Germinal center (tissue), 1 donor: ENCODE results near the gene EIF4H.
"Not testable (repeated sequence)": the region's sequence is repeated elsewhere in the genome, so short reads cannot be mapped to it uniquely, and the experiment has no call there.

Experiments used
- DNase-seq: peaks from one replicate; pipeline ENCODE4 v3.0.0; 2012; ENCODE audit warnings: mixed read lengths, low spot score

The EIF4H gene

GRCh38 chr7:74173866-74174605 lies at the start of gene EIF4H:
EIF4H (plus strand) TSS chr7:74174356; CDS start chr7:74174384, 28 bp downstream.
- DNase-seq, result peak; percentile 94

- no peak for DNase-seq
These were observed 47.8 kb upstream of the EIF4H start for GRCh38 chr7:74126220-74126880.

DNA sequence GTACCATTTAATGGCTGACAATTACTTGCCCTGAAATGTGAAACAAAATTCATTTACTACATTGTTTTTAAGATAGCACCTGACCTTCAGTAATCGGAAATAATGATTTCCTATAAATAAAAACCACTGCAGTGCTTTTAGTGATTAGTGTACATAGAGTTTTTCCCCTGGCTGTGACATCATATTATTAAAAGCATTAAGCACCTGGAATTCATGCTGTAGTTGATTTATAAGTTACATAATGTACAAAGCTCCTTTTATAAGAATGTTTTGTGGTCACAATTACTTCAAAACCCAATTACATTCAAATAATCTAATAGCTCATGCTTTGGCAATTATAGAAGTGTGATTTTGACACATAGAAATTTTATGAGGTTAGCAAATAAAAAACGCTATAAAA lies 44.3 kb upstream of the EIF4H start:
- no peak for DNase-seq

- no peak for DNase-seq
These were observed 43.6 kb upstream of the EIF4H start for GRCh38 chr7:74130518-74130917.

- no peak for DNase-seq
These were observed 40.0 kb upstream of the EIF4H start for GRCh38 chr7:74134117-74134620.

DNA sequence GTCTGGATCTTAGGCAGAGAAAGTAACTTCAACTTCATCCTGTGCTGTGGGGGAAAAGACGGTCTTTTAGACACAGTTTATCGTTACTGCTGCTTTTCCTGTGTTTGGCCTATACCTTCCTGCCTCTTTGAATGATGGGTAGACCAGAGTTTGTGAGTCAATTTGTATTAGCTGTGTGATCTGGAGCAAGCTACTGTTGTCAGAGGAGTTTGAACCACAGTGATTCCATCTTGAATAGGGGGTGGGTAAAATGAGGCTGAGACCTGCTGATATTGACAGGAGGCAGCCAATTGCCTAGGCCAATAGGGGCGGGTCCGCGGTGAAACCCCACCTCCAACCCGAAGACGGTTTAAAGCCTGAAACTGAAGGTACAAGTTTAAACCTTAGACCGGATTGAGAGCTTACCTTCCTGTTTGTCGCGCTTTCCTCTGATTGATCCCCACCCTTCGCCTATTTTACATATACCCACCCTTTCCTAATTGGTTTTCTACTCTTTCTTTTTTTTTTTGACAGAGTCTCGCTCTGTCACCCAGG lies 35.8 kb upstream of the EIF4H start:
- DNase-seq, result no peak

GRCh38 chr7:74138945-74139843 lies 35.0 kb upstream of the EIF4H start:
- DNase-seq, result no peak

- no peak for DNase-seq
These were observed 32.5 kb upstream of the EIF4H start for GRCh38 chr7:74141705-74142104.

- no peak for DNase-seq
These were observed 30.8 kb upstream of the EIF4H start for GRCh38 chr7:74143383-74143782.

DNA sequence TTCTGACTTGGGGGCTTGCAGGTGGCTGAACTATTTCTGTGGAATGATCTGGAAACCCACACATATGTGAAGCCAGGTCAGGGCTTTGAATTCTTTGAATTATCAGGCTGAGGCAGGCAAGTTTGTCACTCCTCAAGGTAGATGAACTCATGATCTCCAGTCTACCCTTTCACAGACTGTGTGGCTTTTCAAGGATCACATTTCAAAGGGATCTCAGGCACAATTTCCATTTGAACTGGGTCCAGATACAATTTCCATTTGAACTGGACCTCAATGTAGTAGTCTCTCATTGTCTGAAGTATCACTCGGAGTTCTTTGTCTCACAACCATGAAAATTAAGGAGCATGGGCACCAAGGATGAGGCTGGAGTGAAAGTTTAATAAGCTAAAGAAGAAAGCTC lies 25.7 kb upstream of the EIF4H start:
- DNase-seq, result no peak

- DNase-seq, result no peak
These were observed 25.1 kb upstream of the EIF4H start for GRCh38 chr7:74149071-74149470.

GRCh38 chr7:74149603-74150002 lies 24.6 kb upstream of the EIF4H start:
- DNase-seq, result no peak

GRCh38 chr7:74153736-74154135 lies 20.4 kb upstream of the EIF4H start:
- no peak for DNase-seq

DNA sequence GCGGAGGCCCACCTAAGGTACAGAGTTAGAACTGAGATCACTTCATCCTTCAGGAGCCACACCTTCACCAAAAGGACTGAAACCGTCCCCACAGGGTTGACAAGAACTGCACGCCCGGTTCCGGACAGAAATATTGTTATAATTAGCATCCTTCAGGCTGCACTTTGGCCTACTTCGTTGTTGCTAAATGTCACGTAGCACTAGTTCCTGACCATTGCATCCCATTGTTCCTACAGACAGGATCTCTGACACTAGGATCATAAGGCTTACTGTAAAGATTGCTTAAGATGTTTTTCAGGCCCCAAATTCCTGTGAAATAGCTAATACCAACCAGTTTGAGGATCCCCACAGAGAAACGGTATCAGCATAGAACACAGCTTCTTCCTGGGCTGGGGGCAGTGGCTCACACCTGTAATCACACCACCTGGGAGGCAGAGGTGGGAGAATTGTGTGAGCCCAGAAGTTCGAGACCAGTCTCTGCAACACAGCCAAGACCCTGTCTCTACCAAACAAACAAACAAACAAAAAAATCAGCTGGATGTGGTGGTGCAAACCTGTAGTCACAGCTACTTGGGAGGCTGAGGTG lies 18.3 kb upstream of the EIF4H start:
- DNase-seq, result no peak

DNA sequence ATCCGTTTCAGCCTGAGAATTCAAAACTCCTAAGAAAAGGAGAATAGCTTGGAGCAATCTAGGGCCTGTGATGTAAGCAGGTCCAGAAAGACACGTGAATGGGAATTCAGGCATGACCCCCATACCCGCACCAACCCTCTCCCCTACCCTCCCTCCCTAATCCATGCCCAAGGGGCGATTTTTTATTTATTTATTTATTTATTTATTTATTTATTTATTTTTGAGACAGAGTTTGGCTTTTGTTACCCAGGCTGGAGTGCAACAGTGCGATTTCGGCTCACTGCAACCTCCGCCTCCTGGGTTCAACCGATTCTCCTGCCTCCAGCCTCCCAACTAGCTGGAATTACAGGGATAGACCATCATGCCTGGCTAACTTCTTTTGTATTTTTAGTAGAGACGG lies 16.6 kb upstream of the EIF4H start:
- no peak for DNase-seq

GRCh38 chr7:74164985-74165456 lies 9.1 kb upstream of the EIF4H start:
- no peak for DNase-seq

DNA sequence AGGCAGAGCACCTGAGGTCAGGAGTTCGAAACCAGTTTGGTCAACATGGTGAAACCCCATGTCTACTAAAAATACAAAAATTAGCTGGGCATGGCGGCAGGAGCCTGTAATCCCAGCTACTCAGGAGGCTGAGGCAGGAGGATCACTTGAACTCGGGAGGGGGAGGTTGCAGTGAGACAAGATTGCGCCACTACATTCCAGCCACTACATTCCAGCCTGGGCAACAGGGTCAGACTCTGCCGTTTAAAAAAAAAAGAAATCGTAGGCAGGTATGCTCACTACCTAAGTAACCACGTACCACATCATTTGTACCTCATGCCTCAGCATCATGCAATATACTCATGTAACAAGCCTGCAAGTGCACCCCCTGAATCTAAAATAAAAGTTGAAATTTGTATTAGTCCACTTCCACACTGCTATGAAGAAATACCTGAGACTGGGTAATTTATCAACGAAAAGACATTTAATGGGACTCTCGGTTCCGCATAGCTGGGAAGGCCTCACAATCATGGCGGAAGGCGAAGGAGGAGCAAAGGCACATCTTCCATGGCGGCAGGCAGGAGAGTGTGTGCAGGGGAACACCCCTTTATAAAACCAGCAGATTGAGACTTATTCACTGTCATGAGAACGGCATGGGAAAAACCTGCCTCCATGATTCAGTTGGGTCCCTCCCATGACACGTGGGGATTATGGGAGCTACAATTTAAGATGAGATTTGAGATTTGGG lies 8.1 kb upstream of the EIF4H start:
- DNase-seq, result no peak

DNA sequence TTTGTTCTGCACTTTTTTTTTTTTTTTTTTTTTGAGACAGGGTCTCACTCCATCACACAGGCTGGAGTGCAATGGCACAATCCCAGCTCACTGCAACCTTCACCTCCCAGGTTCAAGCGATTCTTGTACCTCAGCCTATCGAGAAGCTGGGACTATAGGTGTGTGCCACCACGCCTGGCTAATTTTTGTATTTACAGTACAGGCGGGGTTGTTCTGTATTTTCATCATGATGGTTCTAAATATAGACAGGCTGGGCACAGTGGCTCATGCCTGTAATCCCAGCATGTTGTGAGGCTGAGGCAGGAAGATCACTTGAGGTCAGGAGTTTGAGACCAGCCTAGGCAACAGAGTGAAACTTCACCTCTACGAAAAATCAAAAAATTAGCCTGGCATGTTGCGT lies 6.8 kb upstream of the EIF4H start:
- not testable (repeated sequence) for DNase-seq

GRCh38 chr7:74173074-74173473 lies 1.1 kb upstream of the EIF4H start:
- no peak for DNase-seq

GRCh38 chr7:74173491-74173865 lies 678 bp upstream of the EIF4H start:
- no peak for DNase-seq

DNA sequence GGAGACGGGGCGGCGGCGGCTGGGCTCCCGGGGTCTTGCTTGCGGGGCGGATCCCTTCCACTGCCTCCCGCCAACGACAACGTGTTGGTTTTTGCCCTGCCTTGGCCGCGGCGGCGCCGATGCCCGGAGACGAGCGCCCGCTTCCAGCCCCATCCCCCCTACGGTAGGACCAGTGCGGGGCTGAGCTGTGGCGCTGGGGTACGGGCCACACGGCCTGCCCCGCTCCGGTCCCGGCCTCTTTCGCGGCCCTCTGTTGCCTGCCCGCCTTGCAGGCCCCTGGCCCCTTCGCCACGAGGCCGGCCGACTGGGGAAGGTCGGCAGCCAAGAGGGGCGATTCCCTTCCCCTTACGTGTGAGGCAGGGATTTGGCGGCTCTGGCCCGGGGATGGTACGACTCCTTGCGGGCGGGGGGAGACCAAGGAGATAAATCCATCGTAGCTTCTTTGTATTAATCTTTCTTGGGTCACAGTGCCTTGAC lies 488 bp downstream of the EIF4H start:
- no peak for DNase-seq
